ENCODE results near the gene ROR1.

Gene ROR1

GRCh38 chr1:63773815-63774616 lies at the start of gene ROR1:
Gene ROR1 (plus strand): TSS chr1:63774017.
- no peak within 1 kb of the TSS for H3K9ac ChIP-seq (ENCODE audit: low read length)
- peaks cover 4% of the 10 kb centered on the region for H3K4me1 ChIP-seq (ENCODE audit: control insufficient read depth, insufficient read depth, low read length)
- H3K27ac ChIP-seq (ENCODE audit: low read depth, low read length): peak within 1 kb of the TSS; percentile 94
- peak within 1 kb of the TSS; percentile 79 for H3K4me3 ChIP-seq (ENCODE audit: low read length)
- no peaks in the 10 kb centered on the region for H3K36me3 ChIP-seq (ENCODE audit: control insufficient read depth, insufficient read depth, low read length)
- H3K27me3 ChIP-seq (ENCODE audit: control insufficient read depth, insufficient read depth, low read length): peaks cover 2% of the 10 kb centered on the region

- Histone ChIP-seq H3K27me3 (ENCODE audit: control insufficient read depth, insufficient read depth, low read length) (no peaks in the 10 kb centered on the region), H3K9ac (ENCODE audit: low read length) (no peak overlapping the region), H3K4me3 (ENCODE audit: low read length) (no peak overlapping the region), H3K27ac (ENCODE audit: low read depth, low read length) (no peak overlapping the region), H3K4me1 (ENCODE audit: control insufficient read depth, insufficient read depth, low read length) (no peaks in the 10 kb centered on the region), H3K36me3 (ENCODE audit: control insufficient read depth, insufficient read depth, low read length) (no peaks in the 10 kb centered on the region)
Measured at GRCh38 chr1:63724375-63724899, 49.4 kb upstream of the ROR1 start.

GRCh38 chr1:63728611-63729226 lies 45.1 kb upstream of the ROR1 start:
- Histone ChIP-seq H3K9ac (ENCODE audit: low read length) (no peak overlapping the region), H3K27me3 (ENCODE audit: control insufficient read depth, insufficient read depth, low read length) (no peaks in the 10 kb centered on the region), H3K4me3 (ENCODE audit: low read length) (no peak overlapping the region), H3K4me1 (ENCODE audit: control insufficient read depth, insufficient read depth, low read length) (no peaks in the 10 kb centered on the region), H3K27ac (ENCODE audit: low read depth, low read length) (no peak overlapping the region), H3K36me3 (ENCODE audit: control insufficient read depth, insufficient read depth, low read length) (no peaks in the 10 kb centered on the region)

GRCh38 chr1:63729227-63729620 lies 44.6 kb upstream of the ROR1 start:
- no peaks in the 10 kb centered on the region for H3K4me1 ChIP-seq (ENCODE audit: control insufficient read depth, insufficient read depth, low read length)
- no peak overlapping the region for H3K27ac ChIP-seq (ENCODE audit: low read depth, low read length)
- H3K4me3 ChIP-seq (ENCODE audit: low read length): no peak overlapping the region
- H3K27me3 ChIP-seq (ENCODE audit: control insufficient read depth, insufficient read depth, low read length): no peaks in the 10 kb centered on the region
- no peak overlapping the region for H3K9ac ChIP-seq (ENCODE audit: low read length)
- no peaks in the 10 kb centered on the region for H3K36me3 ChIP-seq (ENCODE audit: control insufficient read depth, insufficient read depth, low read length)

- Histone ChIP-seq H3K27me3 (ENCODE audit: control insufficient read depth, insufficient read depth, low read length) (no peaks in the 10 kb centered on the region), H3K4me1 (ENCODE audit: control insufficient read depth, insufficient read depth, low read length) (no peaks in the 10 kb centered on the region), H3K9ac (ENCODE audit: low read length) (no peak overlapping the region), H3K4me3 (ENCODE audit: low read length) (no peak overlapping the region), H3K36me3 (ENCODE audit: control insufficient read depth, insufficient read depth, low read length) (no peaks in the 10 kb centered on the region), H3K27ac (ENCODE audit: low read depth, low read length) (no peak overlapping the region)
Measured at GRCh38 chr1:63730211-63730610, 43.6 kb upstream of the ROR1 start.

DNA sequence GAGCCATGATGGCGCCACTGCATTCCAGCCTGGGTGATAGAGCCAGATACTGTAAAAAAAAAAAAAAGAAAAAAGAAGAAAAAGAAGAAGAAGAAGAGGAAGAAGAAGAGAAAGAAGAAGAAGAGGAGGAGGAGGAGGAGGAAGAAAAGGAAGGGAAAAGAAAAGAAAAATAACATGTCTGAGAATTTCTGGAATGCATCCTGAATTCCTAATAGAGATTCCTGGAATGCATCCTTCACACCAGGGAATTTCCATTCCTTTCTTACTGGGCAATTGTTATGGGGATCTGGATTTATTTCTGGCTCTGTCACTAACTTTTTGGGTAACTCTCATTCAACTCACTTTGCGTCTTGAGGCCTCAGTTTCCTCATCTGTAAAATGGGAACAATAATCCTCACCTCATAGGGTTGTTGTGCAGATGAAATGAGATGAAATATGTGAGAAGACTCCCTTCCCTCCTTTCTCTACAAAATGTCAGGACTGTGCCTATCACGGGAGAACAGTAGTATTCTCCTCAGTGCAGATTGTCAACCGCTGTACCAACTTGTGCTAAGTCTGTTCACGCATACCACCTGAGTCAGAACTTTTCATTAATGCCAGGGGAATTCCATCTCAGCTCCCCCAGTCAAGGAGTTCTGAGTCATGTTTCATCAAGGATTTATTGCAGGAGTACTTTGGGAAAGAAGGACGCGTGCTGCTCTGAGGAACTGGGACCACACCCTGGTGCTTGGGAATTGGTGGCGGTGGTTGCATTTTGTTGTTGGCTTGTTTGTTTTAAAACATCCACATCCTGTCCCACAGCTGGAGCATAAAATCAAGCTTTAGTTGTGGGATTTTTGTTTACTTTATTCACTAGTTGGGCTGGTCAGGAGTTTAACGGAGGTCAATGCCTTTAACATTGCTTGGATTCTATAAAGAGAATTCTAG lies 42.4 kb upstream of the ROR1 start:
- no peak overlapping the region for H3K4me3 ChIP-seq (ENCODE audit: low read length)

GRCh38 chr1:63732666-63733065 lies 41.2 kb upstream of the ROR1 start:
- Histone ChIP-seq H3K27ac (ENCODE audit: low read depth, low read length) (no peak overlapping the region), H3K9ac (ENCODE audit: low read length) (no peak overlapping the region), H3K36me3 (ENCODE audit: control insufficient read depth, insufficient read depth, low read length) (no peaks in the 10 kb centered on the region), H3K4me1 (ENCODE audit: control insufficient read depth, insufficient read depth, low read length) (no peaks in the 10 kb centered on the region), H3K27me3 (ENCODE audit: control insufficient read depth, insufficient read depth, low read length) (no peaks in the 10 kb centered on the region), H3K4me3 (ENCODE audit: low read length) (no peak overlapping the region)

More for the DNA sequence above, 42.4 kb upstream of the ROR1 start:
- H3K9ac ChIP-seq (ENCODE audit: low read length): no peak overlapping the region
- no peaks in the 10 kb centered on the region for H3K27me3 ChIP-seq (ENCODE audit: control insufficient read depth, insufficient read depth, low read length)
- peak overlapping the region; percentile 30 for H3K27ac ChIP-seq (ENCODE audit: low read depth, low read length)
- no peaks in the 10 kb centered on the region for H3K36me3 ChIP-seq (ENCODE audit: control insufficient read depth, insufficient read depth, low read length)
- H3K4me1 ChIP-seq (ENCODE audit: control insufficient read depth, insufficient read depth, low read length): no peaks in the 10 kb centered on the region

GRCh38 chr1:63738772-63739171 lies 35.0 kb upstream of the ROR1 start:
- no peaks in the 10 kb centered on the region for H3K4me1 ChIP-seq (ENCODE audit: control insufficient read depth, insufficient read depth, low read length)
- H3K9ac ChIP-seq (ENCODE audit: low read length): no peak overlapping the region
- no peaks in the 10 kb centered on the region for H3K27me3 ChIP-seq (ENCODE audit: control insufficient read depth, insufficient read depth, low read length)
- no peaks in the 10 kb centered on the region for H3K36me3 ChIP-seq (ENCODE audit: control insufficient read depth, insufficient read depth, low read length)
- no peak overlapping the region for H3K27ac ChIP-seq (ENCODE audit: low read depth, low read length)
- no peak overlapping the region for H3K4me3 ChIP-seq (ENCODE audit: low read length)

- no peaks in the 10 kb centered on the region for H3K4me1 ChIP-seq (ENCODE audit: control insufficient read depth, insufficient read depth, low read length)
- H3K4me3 ChIP-seq (ENCODE audit: low read length): no peak overlapping the region
- H3K36me3 ChIP-seq (ENCODE audit: control insufficient read depth, insufficient read depth, low read length): no peaks in the 10 kb centered on the region
- H3K27ac ChIP-seq (ENCODE audit: low read depth, low read length): no peak overlapping the region
- H3K9ac ChIP-seq (ENCODE audit: low read length): no peak overlapping the region
- no peaks in the 10 kb centered on the region for H3K27me3 ChIP-seq (ENCODE audit: control insufficient read depth, insufficient read depth, low read length)
Measured at GRCh38 chr1:63739452-63739851, 34.4 kb upstream of the ROR1 start.

DNA sequence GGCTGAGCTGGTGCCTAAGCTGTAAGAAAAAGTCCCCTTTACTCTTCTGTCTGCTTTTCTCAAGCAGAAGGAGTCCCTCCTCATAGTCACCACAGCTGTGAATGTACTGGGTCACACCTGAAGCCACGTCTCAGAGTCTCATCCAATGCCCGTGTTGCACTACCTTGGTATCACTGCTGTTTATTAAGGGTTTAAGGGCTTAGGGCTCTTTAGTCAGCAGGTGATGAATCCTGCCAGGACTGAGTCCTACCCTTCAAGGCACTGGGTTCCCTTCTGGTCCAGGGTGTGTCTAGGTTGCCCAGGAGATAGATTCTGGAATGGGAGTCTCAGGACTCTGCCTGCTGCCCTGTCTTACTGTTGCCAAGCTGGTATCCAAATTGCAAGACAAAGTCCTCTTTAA lies 33.4 kb upstream of the ROR1 start:
- Histone ChIP-seq H3K36me3 (ENCODE audit: control insufficient read depth, insufficient read depth, low read length) (no peaks in the 10 kb centered on the region), H3K27me3 (ENCODE audit: control insufficient read depth, insufficient read depth, low read length) (no peaks in the 10 kb centered on the region), H3K4me3 (ENCODE audit: low read length) (no peak overlapping the region), H3K4me1 (ENCODE audit: control insufficient read depth, insufficient read depth, low read length) (no peaks in the 10 kb centered on the region), H3K27ac (ENCODE audit: low read depth, low read length) (no peak overlapping the region), H3K9ac (ENCODE audit: low read length) (no peak overlapping the region)

- Histone ChIP-seq H3K4me1 (ENCODE audit: control insufficient read depth, insufficient read depth, low read length) (peaks cover 5% of the 10 kb centered on the region), H3K36me3 (ENCODE audit: control insufficient read depth, insufficient read depth, low read length) (no peaks in the 10 kb centered on the region), H3K9ac (ENCODE audit: low read length) (no peak overlapping the region), H3K27me3 (ENCODE audit: control insufficient read depth, insufficient read depth, low read length) (no peaks in the 10 kb centered on the region), H3K27ac (ENCODE audit: low read depth, low read length) (no peak overlapping the region), H3K4me3 (ENCODE audit: low read length) (no peak overlapping the region)
Measured at GRCh38 chr1:63742526-63742925, 31.3 kb upstream of the ROR1 start.

GRCh38 chr1:63743781-63744180 lies 30.0 kb upstream of the ROR1 start:
- Histone ChIP-seq H3K4me3 (ENCODE audit: low read length) (no peak overlapping the region), H3K27ac (ENCODE audit: low read depth, low read length) (no peak overlapping the region), H3K9ac (ENCODE audit: low read length) (no peak overlapping the region), H3K27me3 (ENCODE audit: control insufficient read depth, insufficient read depth, low read length) (no peaks in the 10 kb centered on the region), H3K4me1 (ENCODE audit: control insufficient read depth, insufficient read depth, low read length) (peaks cover 11% of the 10 kb centered on the region), H3K36me3 (ENCODE audit: control insufficient read depth, insufficient read depth, low read length) (no peaks in the 10 kb centered on the region)
